Nephron (organoid): ENCODE data around the gene PIP5K1A.

ENCODE experiments used
- H3K27ac Mint-ChIP-seq, 3 experiments: 2 replicates each; pipeline ENCODE4 v1.8.0; 2020; ENCODE audit warnings: mixed read lengths in 3 of 3, mild to moderate bottlenecking in 2 of 3, moderate library complexity in 1 of 3
- H3K27me3 Mint-ChIP-seq: 2 replicates; pipeline ENCODE4 v1.8.0; 2021; ENCODE audit warnings: low read depth, mild to moderate bottlenecking, moderate library complexity, mixed read lengths
- H3K36me3 Mint-ChIP-seq: 2 replicates; pipeline ENCODE4 v1.8.0; 2020; ENCODE audit warnings: low read depth, mixed read lengths
- H3K4me1 Mint-ChIP-seq: 2 replicates; pipeline ENCODE4 v1.8.0; 2020; ENCODE audit warnings: mixed read lengths
- H3K4me3 Mint-ChIP-seq, 3 experiments: 2 replicates each; pipeline ENCODE4 v1.8.0; 2020; ENCODE audit warnings: mild to moderate bottlenecking in 3 of 3, mixed read lengths in 3 of 3, moderate library complexity in 2 of 3
- H3K9me3 Mint-ChIP-seq: 2 replicates; pipeline ENCODE4 v1.8.0; 2020; ENCODE audit warnings: mixed read lengths
- TF ChIP-seq, protein P1 (sequence below), 3 experiments: fragments of 200-600 bp; sonication (generic); IDR thresholded peaks; one replicate each; pipeline ENCODE4 v1.5.0; 2021; ENCODE audit warnings: antibody characterized with exemption in 3 of 3; ENCODE audit not compliant: unreplicated experiment in 3 of 3

Gene PIP5K1A

DNA sequence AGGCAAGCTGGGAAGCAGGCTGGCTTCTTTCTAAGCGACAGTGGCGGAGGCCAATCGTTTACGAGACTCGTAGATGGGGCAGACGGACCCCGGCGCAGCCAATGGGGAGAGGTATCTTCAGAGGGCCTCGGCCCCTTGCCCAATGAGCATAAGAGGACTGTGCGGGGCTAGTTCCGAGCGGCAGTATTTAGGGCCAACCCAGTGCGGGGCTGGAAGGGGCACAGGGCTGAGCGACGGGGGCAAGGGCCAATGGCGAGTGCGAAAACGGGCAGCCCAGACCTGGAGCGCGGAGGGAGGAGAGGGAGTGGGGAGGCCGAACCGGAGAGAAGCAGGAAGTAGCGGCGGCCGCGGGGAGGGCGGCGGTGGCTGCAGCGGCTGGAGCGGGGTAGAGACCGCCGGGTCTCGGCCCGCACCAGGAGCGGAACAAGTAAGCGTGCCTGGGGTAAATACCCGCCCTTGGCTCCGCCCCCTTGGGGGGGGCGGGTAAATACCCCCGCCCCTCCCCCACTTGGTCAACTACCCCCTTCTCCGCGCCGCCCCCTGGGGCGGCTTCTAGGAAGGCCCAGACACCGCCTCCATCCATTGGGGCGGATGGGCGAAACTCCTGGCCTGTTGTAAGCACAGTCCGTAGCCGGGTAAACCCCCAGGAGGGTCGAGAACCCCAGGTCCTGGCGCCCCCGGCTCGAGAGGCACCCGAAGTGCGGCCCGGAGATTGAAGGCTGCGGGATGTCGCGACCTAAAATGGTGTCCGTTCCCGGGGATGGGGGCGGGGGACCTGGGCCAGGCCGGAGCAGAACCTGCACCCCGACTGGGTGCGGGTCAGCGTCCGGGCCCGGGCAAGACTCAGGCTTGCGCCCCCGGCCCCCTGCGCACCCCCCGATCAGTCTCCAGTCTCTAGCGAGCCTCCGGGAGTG, 83.9 kb downstream of the PIP5K1A start, which contains the start of gene ZNF687:
Gene ZNF687 (plus strand): TSS at position 331 of the 914 bp plus-strand sequence. CDS start 3,993 bp downstream, outside the sequence.
- TF ChIP-seq, protein P1, sequence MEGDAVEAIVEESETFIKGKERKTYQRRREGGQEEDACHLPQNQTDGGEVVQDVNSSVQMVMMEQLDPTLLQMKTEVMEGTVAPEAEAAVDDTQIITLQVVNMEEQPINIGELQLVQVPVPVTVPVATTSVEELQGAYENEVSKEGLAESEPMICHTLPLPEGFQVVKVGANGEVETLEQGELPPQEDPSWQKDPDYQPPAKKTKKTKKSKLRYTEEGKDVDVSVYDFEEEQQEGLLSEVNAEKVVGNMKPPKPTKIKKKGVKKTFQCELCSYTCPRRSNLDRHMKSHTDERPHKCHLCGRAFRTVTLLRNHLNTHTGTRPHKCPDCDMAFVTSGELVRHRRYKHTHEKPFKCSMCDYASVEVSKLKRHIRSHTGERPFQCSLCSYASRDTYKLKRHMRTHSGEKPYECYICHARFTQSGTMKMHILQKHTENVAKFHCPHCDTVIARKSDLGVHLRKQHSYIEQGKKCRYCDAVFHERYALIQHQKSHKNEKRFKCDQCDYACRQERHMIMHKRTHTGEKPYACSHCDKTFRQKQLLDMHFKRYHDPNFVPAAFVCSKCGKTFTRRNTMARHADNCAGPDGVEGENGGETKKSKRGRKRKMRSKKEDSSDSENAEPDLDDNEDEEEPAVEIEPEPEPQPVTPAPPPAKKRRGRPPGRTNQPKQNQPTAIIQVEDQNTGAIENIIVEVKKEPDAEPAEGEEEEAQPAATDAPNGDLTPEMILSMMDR (IDR thresholded peaks at IDR 0.05; ENCODE audit: unreplicated experiment in 3 of 3) = no peak
- Mint-ChIP-seq H3K27me3 (no peaks in the 10 kb centered on the region), H3K27ac (peak within 1 kb of the TSS; percentile 98 to 100 (median 99)), H3K4me3 (peak within 1 kb of the TSS; percentile 98 to 99 (median 98)), H3K9me3 (no peaks in the 10 kb centered on the region), H3K4me1 (peaks cover 17% of the 10 kb centered on the region), H3K36me3 (peaks cover 16% of the 10 kb centered on the region)

DNA sequence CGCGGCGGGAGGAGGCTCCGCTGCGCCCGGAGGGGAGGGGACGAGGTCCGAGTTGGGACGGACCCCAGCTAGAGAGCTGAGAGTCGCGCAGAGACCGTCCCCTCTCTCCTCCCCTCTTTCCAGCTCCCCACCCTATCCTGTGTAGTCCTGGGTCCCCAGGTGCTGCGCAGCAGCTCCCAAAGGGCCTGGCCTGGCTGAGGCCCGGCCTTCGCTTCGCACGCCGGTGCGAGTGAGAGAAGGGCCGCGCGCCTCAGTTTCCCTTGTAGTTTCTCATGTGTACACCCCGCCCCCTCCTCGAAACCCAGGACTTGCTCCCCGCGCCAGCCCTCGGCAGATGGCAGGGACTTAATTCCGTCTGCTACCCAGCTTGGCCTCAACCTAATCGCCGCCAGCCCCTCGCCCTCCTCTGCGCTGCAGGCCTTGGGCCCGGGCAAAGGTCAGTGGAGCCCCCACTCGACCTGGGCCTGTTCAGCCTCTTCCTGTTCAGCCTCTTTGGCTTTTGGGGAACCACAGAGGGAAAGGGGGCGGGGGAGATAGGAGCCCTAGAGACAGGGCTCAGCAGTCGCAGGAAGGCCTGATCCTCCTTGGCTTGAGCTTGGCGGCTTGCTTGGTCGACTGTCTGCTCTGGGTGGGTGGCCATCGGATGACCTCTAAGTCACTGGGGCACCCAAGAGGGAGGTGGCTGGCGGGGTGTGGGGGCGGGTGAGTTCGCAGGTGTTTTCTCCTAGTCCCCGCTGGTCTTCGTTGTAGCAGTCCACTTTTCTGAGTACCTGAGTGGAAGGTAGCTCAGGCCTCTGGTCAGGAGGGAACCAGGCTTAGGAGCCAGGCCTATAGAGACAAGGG, 84.8 kb downstream of the PIP5K1A start:
- no peaks in the 10 kb centered on the region for H3K27me3 Mint-ChIP-seq
- peak overlapping the region; percentile 94 to 99 (median 96) for H3K4me3 Mint-ChIP-seq
- H3K27ac Mint-ChIP-seq = peak overlapping the region; percentile 79 to 94 (median 85)
- peaks cover 17% of the 10 kb centered on the region for H3K4me1 Mint-ChIP-seq
- TF ChIP-seq, protein P1 (IDR thresholded peaks at IDR 0.05; ENCODE audit: unreplicated experiment in 3 of 3) = no peak
- H3K9me3 Mint-ChIP-seq = no peaks in the 10 kb centered on the region
- peaks cover 17% of the 10 kb centered on the region for H3K36me3 Mint-ChIP-seq

DNA sequence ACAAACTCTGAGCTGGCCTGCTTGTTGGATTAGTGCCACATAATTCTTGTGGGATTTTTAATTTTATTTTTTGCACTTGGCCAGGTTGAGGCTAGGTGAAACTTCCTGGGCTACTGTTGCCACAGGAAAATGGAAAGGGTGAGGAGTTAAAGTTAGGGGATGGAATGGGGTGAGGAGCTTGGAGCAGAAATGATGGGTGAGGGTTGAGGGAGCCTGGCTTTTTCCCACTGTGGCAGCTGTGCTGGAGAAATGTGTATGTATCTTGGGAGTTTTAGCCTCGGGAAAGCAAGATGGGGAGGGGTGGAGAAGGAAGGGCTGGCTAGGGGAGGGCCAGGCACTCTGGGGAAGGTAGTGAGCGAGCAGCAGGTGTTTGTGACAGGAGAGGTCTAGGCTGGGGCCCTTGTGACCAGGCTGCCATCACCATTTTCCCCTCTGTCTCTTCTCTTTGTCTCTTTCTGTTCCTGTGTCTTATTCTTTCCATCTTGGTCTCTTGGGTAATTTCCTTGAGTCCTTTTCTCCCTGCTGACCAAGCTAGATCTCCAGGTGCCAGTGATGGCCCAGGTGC, 85.7 kb downstream of the PIP5K1A start:
- H3K27ac Mint-ChIP-seq = peak overlapping the region; percentile 79 to 94 (median 85)
- H3K36me3 Mint-ChIP-seq = peaks cover 26% of the 10 kb centered on the region
- H3K4me3 Mint-ChIP-seq = peak overlapping the region; percentile 94 to 99 (median 96)
- H3K9me3 Mint-ChIP-seq = no peaks in the 10 kb centered on the region
- TF ChIP-seq, protein P1 (IDR thresholded peaks at IDR 0.05; ENCODE audit: unreplicated experiment in 3 of 3) = no peak
- peaks cover 17% of the 10 kb centered on the region for H3K4me1 Mint-ChIP-seq
- H3K27me3 Mint-ChIP-seq = no peaks in the 10 kb centered on the region

DNA sequence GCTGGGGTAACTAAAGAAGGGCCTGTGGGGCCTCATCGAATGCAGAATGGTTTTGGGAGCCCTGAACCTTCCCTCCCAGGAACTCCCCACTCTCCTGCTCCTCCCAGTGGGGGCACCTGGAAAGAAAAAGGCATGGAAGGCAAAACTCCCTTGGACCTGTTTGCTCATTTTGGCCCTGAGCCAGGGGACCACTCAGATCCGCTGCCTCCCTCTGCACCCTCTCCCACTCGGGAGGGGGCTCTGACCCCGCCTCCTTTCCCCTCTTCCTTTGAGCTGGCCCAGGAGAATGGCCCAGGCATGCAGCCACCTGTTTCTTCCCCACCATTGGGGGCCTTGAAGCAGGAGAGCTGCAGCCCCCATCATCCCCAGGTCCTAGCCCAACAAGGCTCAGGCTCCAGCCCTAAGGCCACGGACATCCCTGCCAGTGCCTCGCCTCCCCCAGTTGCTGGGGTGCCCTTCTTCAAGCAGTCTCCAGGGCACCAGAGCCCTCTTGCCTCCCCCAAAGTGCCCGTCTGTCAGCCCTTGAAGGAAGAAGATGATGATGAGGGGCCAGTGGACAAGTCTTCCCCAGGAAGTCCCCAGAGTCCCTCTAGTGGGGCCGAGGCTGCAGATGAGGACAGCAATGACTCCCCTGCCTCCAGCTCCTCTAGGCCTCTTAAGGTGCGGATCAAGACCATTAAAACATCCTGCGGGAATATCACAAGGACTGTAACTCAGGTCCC, 88.4 kb downstream of the PIP5K1A start:
- Mint-ChIP-seq H3K4me1 (peaks cover 17% of the 10 kb centered on the region), H3K27me3 (no peaks in the 10 kb centered on the region), H3K27ac (no peak overlapping the region), H3K9me3 (no peaks in the 10 kb centered on the region), H3K4me3 (peak overlapping the region in 1 of 3 experiments; percentile 26), H3K36me3 (peaks cover 33% of the 10 kb centered on the region)
- TF ChIP-seq, protein P1 (IDR thresholded peaks at IDR 0.05; ENCODE audit: unreplicated experiment in 3 of 3) = no peak

DNA sequence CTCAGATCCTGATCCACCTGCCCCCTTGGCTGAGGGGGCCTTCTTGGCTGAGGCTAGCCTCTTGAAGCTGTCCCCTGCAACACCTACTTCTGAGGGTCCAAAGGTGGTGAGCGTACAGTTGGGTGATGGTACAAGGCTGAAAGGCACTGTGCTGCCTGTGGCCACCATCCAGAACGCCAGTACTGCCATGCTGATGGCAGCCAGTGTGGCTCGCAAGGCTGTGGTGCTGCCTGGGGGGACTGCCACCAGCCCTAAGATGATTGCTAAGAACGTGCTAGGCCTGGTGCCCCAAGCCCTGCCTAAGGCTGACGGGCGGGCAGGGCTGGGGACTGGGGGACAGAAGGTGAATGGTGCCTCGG, 89.0 kb downstream of the PIP5K1A start:
- TF ChIP-seq, protein P1 (IDR thresholded peaks at IDR 0.05; ENCODE audit: unreplicated experiment in 3 of 3) = no peak
- Mint-ChIP-seq H3K4me3 (no peak overlapping the region), H3K4me1 (peaks cover 17% of the 10 kb centered on the region), H3K9me3 (no peaks in the 10 kb centered on the region), H3K27ac (no peak overlapping the region), H3K27me3 (no peaks in the 10 kb centered on the region), H3K36me3 (peaks cover 35% of the 10 kb centered on the region)
